Choroid plexus epithelial cell (primary cell): Measurements from ENCODE around the gene KRTAP10-6.
"Not testable (repeated sequence)": the region's sequence is repeated elsewhere in the genome, so short reads cannot be mapped to it uniquely, and the experiment has no call there.

ENCODE experiments used
- DNase-seq: peaks from one replicate; pipeline ENCODE4 v3.0.0-alpha.2; 2010; ENCODE audit warnings: low read depth
- H3K4me3 ChIP-seq: 2 replicates; pipeline ENCODE4 v1.5.1; 2011; ENCODE audit warnings: low read depth, mild to moderate bottlenecking, control low read depth, low read length, moderate library complexity
- TF ChIP-seq, protein P1 (sequence below): conservative IDR thresholded peaks from 2 replicates; pipeline ENCODE4 v1.5.1; 2011; ENCODE audit warnings: low read depth, mild to moderate bottlenecking, control low read depth, inconsistent platforms, low read length, moderate library complexity

KRTAP10-6 gene

DNA sequence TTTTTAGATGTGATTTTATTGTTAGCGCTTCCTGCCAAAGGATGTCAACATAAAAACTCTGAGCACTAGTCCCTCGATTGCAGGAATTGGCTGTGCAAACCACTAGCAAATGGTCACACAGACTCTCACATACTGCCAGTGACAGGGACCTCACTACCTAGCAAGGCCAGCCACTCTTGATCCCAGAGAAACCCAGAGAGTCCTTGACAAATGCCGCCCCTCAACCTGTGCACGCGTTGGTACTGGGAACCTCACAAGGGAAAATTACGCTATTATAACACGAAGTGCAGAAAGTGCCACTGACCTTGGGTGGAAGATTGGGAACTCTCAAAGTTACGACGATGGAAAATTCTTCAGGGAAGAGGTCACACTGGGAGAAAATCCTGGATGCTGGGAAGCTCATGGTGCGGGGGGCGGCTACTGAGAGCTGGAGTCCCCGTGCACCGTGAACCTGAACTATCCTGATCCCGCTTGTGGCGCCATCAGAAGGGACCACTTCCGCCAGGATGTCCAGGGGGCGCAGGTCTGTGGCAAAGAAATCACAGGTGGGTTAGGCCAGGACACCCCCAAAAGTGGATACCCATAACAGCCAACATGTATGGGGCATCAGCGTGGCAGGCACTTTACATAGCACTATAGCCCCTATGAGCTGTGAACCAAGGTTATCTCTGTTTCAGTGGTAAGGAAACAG is 24.7 kb downstream of the KRTAP10-6 start:
- TF ChIP-seq, protein P1, sequence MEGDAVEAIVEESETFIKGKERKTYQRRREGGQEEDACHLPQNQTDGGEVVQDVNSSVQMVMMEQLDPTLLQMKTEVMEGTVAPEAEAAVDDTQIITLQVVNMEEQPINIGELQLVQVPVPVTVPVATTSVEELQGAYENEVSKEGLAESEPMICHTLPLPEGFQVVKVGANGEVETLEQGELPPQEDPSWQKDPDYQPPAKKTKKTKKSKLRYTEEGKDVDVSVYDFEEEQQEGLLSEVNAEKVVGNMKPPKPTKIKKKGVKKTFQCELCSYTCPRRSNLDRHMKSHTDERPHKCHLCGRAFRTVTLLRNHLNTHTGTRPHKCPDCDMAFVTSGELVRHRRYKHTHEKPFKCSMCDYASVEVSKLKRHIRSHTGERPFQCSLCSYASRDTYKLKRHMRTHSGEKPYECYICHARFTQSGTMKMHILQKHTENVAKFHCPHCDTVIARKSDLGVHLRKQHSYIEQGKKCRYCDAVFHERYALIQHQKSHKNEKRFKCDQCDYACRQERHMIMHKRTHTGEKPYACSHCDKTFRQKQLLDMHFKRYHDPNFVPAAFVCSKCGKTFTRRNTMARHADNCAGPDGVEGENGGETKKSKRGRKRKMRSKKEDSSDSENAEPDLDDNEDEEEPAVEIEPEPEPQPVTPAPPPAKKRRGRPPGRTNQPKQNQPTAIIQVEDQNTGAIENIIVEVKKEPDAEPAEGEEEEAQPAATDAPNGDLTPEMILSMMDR: no peak
- no peak for DNase-seq
- no peak overlapping the region for H3K4me3 ChIP-seq

- TF ChIP-seq, protein P1: no peak
- DNase-seq: no peak
- no peak overlapping the region for H3K4me3 ChIP-seq
These were observed 25.9 kb downstream of the KRTAP10-6 start for GRCh38 chr21:44566403-44566802.

DNA sequence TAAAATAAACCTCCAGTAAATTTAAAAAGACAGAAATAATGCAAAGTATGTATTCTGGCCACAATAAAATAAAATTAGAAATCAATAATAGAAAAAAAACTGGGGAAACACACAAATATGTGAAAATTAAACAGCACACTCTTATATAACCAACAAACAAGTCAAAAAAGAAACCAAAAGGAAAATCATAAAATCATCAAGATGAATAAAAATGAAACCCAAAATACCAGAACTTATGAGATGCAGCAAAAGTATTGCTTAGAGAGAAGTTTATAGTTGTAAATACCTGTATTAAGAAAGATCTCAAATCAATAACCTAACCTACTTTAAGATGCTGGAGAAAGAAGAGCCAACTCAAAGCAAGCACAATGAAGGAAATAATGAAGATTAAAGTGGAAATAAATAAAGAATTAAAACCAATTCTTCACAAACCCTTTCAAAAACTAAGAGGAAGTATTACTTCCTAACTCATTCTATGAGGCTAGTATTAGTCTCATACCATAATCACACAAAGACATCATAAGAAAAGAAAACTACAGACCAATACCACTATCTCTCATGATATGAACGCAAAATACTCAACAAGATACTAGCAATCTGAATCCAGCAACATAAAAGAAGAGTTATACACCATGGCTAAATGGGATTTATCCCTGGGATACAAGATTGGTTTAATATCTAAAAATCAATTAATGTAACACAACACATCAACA is 27.3 kb downstream of the KRTAP10-6 start:
- DNase-seq: no peak
- TF ChIP-seq, protein P1: no peak
- H3K4me3 ChIP-seq: no peak overlapping the region

DNA sequence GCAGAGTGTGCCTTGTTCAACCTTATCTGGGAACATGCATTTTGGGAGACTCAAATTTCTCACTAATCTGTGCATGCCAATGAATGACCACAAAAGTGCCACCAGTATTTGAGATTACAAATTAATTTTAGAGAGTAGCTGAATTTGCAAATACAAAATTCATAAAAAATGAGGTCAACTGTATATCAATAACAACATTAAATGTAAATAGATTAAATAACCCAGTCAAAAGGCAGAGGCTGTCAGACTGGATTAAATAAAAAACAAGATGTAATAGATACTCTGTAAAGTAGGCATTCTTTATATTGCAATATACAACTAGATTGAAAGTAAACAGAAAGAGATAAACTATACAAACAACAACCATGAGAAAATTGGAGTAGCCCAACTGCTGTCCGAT is 28.2 kb downstream of the KRTAP10-6 start:
- TF ChIP-seq, protein P1: no peak
- no peak for DNase-seq
- no peak overlapping the region for H3K4me3 ChIP-seq

DNA sequence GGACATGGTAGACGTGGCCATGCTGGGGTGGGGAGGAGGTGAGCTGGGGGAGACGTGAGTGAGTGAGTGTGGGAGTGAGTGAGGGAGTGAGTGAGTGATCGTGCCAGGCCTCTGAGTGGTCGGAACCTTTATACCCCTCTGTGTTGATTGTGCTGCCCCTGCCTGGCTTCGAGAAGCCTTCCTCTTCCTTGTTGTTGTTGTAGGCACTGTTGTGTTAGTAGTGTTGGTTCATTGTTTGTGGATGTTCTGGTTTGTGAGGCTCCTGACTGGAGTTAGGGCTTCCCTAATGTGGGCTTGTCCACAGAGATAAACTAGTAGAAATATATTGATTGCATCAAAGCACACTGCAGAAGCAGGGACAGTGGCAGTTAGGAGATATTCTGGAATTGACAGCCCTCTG is 33.6 kb downstream of the KRTAP10-6 start, which contains the start of gene KRTAP10-3:
Gene KRTAP10-3, minus strand, starts transcription at position 101 of the 400 bp plus-strand sequence. Its CDS starts 80 bp downstream, at position 21.
- no peak within 1 kb of the TSS for H3K4me3 ChIP-seq
- TF ChIP-seq, protein P1: no peak
- no peak for DNase-seq

DNA sequence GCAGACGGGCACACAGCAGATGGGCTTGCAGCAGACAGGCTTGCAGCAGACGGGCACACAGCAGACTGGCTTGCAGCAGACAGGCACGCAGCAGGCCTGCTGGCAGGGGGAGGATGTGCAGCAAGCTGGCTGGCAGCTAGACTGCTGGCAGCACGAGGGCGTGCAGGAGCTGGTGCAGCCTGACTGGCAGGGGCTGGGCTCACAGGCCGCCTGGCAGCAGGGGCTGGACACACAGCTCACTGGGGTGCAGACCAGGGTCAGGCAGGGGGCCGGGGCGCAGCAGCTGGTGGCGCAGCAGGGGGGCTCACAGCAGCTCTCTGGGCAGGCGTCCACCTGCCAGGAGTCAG is 34.0 kb downstream of the KRTAP10-6 start:
- H3K4me3 ChIP-seq, DNase-seq: not testable (repeated sequence)

DNA sequence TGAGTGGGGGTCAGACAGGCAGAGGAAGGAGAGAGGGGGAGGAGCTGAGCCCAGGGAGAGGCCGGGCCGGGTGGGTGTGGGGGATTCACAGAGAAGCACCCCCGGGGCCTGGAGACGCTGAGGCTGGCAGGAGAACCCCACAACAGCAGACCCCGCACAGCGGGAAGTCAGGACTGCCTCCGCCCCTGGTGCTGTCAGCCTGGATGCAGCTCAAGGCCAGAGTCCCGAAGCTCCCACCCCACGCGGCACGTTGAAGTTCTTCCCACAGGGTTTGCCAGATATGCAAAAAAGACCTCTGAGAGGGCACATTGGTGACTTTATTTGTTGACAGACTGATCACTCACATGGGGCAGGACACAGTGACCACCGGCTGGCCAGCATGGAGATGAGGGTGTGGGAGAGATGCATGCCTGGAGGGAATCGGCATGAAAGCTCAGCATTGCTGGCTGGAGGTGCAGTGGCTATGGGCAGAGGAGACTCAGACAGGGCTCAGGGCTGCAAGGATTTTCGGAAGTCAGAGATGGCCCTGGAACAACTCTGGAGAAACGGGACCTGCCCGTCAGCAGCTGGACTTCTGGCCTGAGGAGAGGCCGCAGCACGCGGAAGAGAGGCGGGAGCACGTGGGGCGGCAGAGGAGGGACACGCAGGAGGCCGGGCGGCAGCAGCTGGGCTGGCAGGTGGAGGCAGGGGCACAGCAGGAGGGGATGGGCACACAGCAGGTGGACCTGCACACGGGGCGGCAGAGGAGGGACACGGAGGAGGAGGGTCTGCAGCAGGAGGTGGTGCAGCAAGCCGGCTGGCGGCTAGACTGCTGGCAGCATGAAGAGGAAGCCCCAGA is 34.6 kb downstream of the KRTAP10-6 start:
- TF ChIP-seq, protein P1: no peak
- DNase-seq: no peak
- H3K4me3 ChIP-seq: no peak overlapping the region
